H1 (cell line): ENCODE measurements around the gene SMG7. TPM values are rescaled to one million over a fixed set of nuclear protein-coding genes. Genes with fewer than 3 reads are reported as not detected.

Experiments used
- CTCF ChIA-PET: fragments of 300-600 bp; sonication (Branson Sonifier 250); formaldehyde crosslinking; loops from one replicate; lab custom pipeline; 2021; ENCODE audit not compliant: partially characterized antibody; lab: Charles Lee
- POLR2A ChIA-PET: fragments of 300-600 bp; sonication (Branson Sonifier 250); formaldehyde crosslinking; loops from one replicate; lab custom pipeline; 2021; ENCODE audit warnings: inconsistent platforms; ENCODE audit not compliant: partially characterized antibody; lab: Charles Lee
- DNase-seq, 2 experiments: peaks; one replicate each; pipeline versions ENCODE4 v3.0.0 to v3.0.0-alpha.2; 2010 to 2022; ENCODE audit warnings: low spot score in 2 of 2, low read depth in 1 of 2, mixed read lengths in 1 of 2
- FAIRE-seq: peaks from 2 replicates; lab custom pipeline; 2011; peaks lifted over from hg19 to GRCh38; lab: Jason Lieb, UNC
- H2AFZ ChIP-seq: 2 replicates; pipeline ENCODE4 v1.8.1; 2012; ENCODE audit warnings: low read length, inconsistent platforms
- H2AK5ac ChIP-seq: 2 replicates; pipeline ENCODE4 v1.6.1; 2013; ENCODE audit warnings: low read depth, low read length
- H2BK120ac ChIP-seq: replicated peaks from 2 replicates; pipeline ENCODE3; 2013; ENCODE audit warnings: low read depth, low read length, inconsistent platforms
- H2BK12ac ChIP-seq: 2 replicates; pipeline ENCODE4 v1.6.1; 2013; ENCODE audit warnings: low read depth, low read length
- H2BK15ac ChIP-seq: 2 replicates; pipeline ENCODE4 v1.6.1; 2013; ENCODE audit warnings: low read length
- H2BK20ac ChIP-seq: 2 replicates; pipeline ENCODE4 v1.6.1; 2013; ENCODE audit warnings: low read length
- H2BK5ac ChIP-seq: 2 replicates; pipeline ENCODE4 v1.6.1; 2013; ENCODE audit warnings: low read depth, low read length
- H3K14ac ChIP-seq: 2 replicates; pipeline ENCODE4 v1.6.1; 2013; ENCODE audit warnings: inconsistent platforms; ENCODE audit not compliant: insufficient read length
- H3K18ac ChIP-seq: 2 replicates; pipeline ENCODE4 v1.6.1; 2013; ENCODE audit warnings: low read length; ENCODE audit errors: extremely low read depth
- H3K23ac ChIP-seq: 2 replicates; pipeline ENCODE4 v1.6.1; 2013; ENCODE audit warnings: inconsistent platforms; ENCODE audit not compliant: insufficient read length
- H3K23me2 ChIP-seq: 2 replicates; pipeline ENCODE4 v1.6.1; 2013; ENCODE audit warnings: low read depth, low read length
- H3K27ac ChIP-seq: 2 replicates; pipeline ENCODE4 v1.6.1; 2011; ENCODE audit warnings: low read depth, low read length, inconsistent platforms
- H3K27me3 ChIP-seq, 4 experiments: replicated peaks in 1 of 4; 1 replicate in 1 of 4; 2 replicates in 3 of 4; pipeline versions ENCODE4 v1.6.1 to v1.8.1; 2011 to 2013; ENCODE audit warnings: low read length in 3 of 4, mild to moderate bottlenecking in 3 of 4, inconsistent platforms in 2 of 4, mixed read lengths in 2 of 4, moderate library complexity in 1 of 4; ENCODE audit not compliant: control insufficient read depth in 3 of 4, insufficient read depth in 3 of 4; ENCODE audit errors: extremely low read depth in 1 of 4
- H3K36me3 ChIP-seq, 4 experiments: 2 replicates each; pipeline versions ENCODE4 v1.6.1 to v1.8.1; 2011 to 2013; ENCODE audit warnings: mild to moderate bottlenecking in 4 of 4, low read length in 3 of 4, moderate library complexity in 2 of 4, control low read depth in 1 of 4, inconsistent platforms in 1 of 4; ENCODE audit not compliant: insufficient read depth in 4 of 4, control insufficient read depth in 2 of 4
- H3K4ac ChIP-seq: replicated peaks from 2 replicates; pipeline ENCODE3; 2013; ENCODE audit warnings: low read length, low read depth, mixed read lengths, inconsistent platforms; ENCODE audit not compliant: insufficient read length
- H3K4me1 ChIP-seq, 4 experiments: replicated peaks in 1 of 4; 1 replicate in 1 of 4; 2 replicates in 3 of 4; pipeline versions ENCODE4 v1.6.1 to v1.8.1; 2011 to 2013; ENCODE audit warnings: low read length in 3 of 4, inconsistent platforms in 2 of 4, mixed read lengths in 1 of 4; ENCODE audit not compliant: insufficient read depth in 4 of 4, control insufficient read depth in 3 of 4
- H3K4me2 ChIP-seq, 2 experiments: 2 replicates each; pipeline versions ENCODE4 v1.6.1 to v1.8.1; 2011 to 2013; ENCODE audit warnings: low read depth in 2 of 2, low read length in 2 of 2, control low read depth in 1 of 2, inconsistent platforms in 1 of 2, mild to moderate bottlenecking in 1 of 2; ENCODE audit not compliant: insufficient read depth in 1 of 2
- H3K4me3 ChIP-seq, 4 experiments: fragments of 200-600, 300-600 bp in 1 of 4; sonication (generic), shearing (Covaris generic), sonication (Bioruptor Twin) in 1 of 4; 2 replicates each; pipeline versions ENCODE4 v1.5.1 to v1.8.1; 2011 to 2016; ENCODE audit warnings: low read length in 4 of 4, low read depth in 3 of 4, control low read depth in 2 of 4, inconsistent platforms in 2 of 4, mild to moderate bottlenecking in 2 of 4, mixed read lengths in 1 of 4, moderate library complexity in 1 of 4; ENCODE audit not compliant: insufficient read depth in 2 of 4; ENCODE audit errors: extremely low read depth in 1 of 4
- H3K56ac ChIP-seq: replicated peaks from 2 replicates; pipeline ENCODE3; 2013; ENCODE audit warnings: low read depth, mild to moderate bottlenecking, mixed read lengths, low read length, inconsistent platforms; ENCODE audit not compliant: insufficient read length
- H3K79me1 ChIP-seq: 2 replicates; pipeline ENCODE4 v1.6.1; 2013; ENCODE audit warnings: low read depth, low read length, control low read depth
- H3K79me2 ChIP-seq, 2 experiments: 2 replicates each; pipeline versions ENCODE4 v1.6.1 to v1.8.1; 2012 to 2013; ENCODE audit warnings: low read length in 2 of 2, mild to moderate bottlenecking in 2 of 2, inconsistent platforms in 1 of 2; ENCODE audit not compliant: insufficient read depth in 2 of 2, control insufficient read depth in 1 of 2
- H3K9ac ChIP-seq, 4 experiments: replicated peaks in 1 of 4; 1 replicate in 1 of 4; 2 replicates in 3 of 4; pipeline versions ENCODE4 v1.6.1 to v1.8.1; 2011 to 2013; ENCODE audit warnings: low read depth in 3 of 4, low read length in 3 of 4, control low read depth in 2 of 4, mild to moderate bottlenecking in 2 of 4, moderate library complexity in 2 of 4, inconsistent platforms in 1 of 4; ENCODE audit errors: extremely low read depth in 1 of 4
- H3K9me3 ChIP-seq, 2 experiments: 2 replicates each; pipeline versions ENCODE4 v1.6.1 to v1.8.1; 2012 to 2013; ENCODE audit warnings: mild to moderate bottlenecking in 2 of 2, moderate library complexity in 2 of 2, control low read depth in 1 of 2, inconsistent platforms in 1 of 2, low read depth in 1 of 2, low read length in 1 of 2, mixed read lengths in 1 of 2; ENCODE audit not compliant: insufficient read depth in 2 of 2
- H4K20me1 ChIP-seq, 2 experiments: replicated peaks in 1 of 2; 2 replicates each; pipeline versions ENCODE3 to v1.8.1; 2011 to 2013; ENCODE audit warnings: inconsistent platforms in 2 of 2, low read length in 2 of 2, mild to moderate bottlenecking in 1 of 2; ENCODE audit not compliant: insufficient read depth in 2 of 2, control insufficient read depth in 1 of 2
- H4K5ac ChIP-seq: 2 replicates; pipeline ENCODE4 v1.6.1; 2013; ENCODE audit warnings: low read length, low read depth, mixed read lengths, inconsistent platforms; ENCODE audit not compliant: insufficient read length
- H4K8ac ChIP-seq: 2 replicates; pipeline ENCODE4 v1.8.0; 2013; ENCODE audit warnings: mild to moderate bottlenecking, moderate library complexity, low read length, inconsistent platforms; ENCODE audit not compliant: insufficient read depth; ENCODE audit errors: extremely low read depth
- H4K91ac ChIP-seq: replicated peaks from 2 replicates; pipeline ENCODE3; 2013; ENCODE audit warnings: low read length, mixed read lengths, inconsistent platforms; ENCODE audit not compliant: insufficient read length
- ASH2L ChIP-seq: fragments of 200-600, 300-600 bp; sonication (generic); IDR thresholded peaks from one replicate; pipeline ENCODE4 v1.7.1; 2017; ENCODE audit warnings: low read length
- BCL11A ChIP-seq, 2 experiments: IDR thresholded peaks; one replicate each; pipeline ENCODE4 v1.6.1; 2011; ENCODE audit warnings: low read depth in 2 of 2, low read length in 2 of 2, mild to moderate bottlenecking in 2 of 2
- PHF8 ChIP-seq: fragments of 200-600 bp; sonication (generic); conservative IDR thresholded peaks from 2 replicates; pipeline ENCODE4 v1.7.1; 2012; ENCODE audit warnings: low read depth, mild to moderate bottlenecking, inconsistent platforms, low read length, moderate library complexity
- RXRA ChIP-seq: IDR thresholded peaks from 2 replicates; pipeline ENCODE4 v1.6.1; 2011; ENCODE audit warnings: low read depth, mild to moderate bottlenecking, low read length, moderate library complexity; ENCODE audit not compliant: insufficient read depth
- TAF1 ChIP-seq: IDR thresholded peaks from 2 replicates; pipeline ENCODE4 v1.6.1; 2011; ENCODE audit warnings: mild to moderate bottlenecking, low read depth, low read length
- WGBS, 2 experiments: shearing (Covaris generic) in 1 of 2; methylation state at CpG; one replicate each; pipeline versions ENCODE4 v1.1.6 to v1.1.7; 2013 to 2015; ENCODE audit warnings: low lambda C conversion rate in 2 of 2, mixed read lengths in 2 of 2, inconsistent platforms in 1 of 2, low coverage in 1 of 2, missing lambda C conversion rate in 1 of 2; ENCODE audit not compliant: insufficient replicate concordance in 2 of 2, insufficient coverage in 1 of 2, insufficient read length in 1 of 2; ENCODE audit errors: extremely low coverage in 1 of 2, missing lambda C conversion rate in 1 of 2; 5-methylcytosine and 5-hydroxymethylcytosine counted together
- polyA plus RNA-seq, 7 experiments: library from polyadenylated mRNA; depleted of rRNA in 3 of 7; stranded (reverse) in 5 of 7; unstranded in 2 of 7; fragments of >200 nt in 5 of 7; fragments of 200-250 nt in 2 of 7; gene quantifications; 1 replicate in 5 of 7; 2 replicates in 1 of 7; 4 replicates in 1 of 7; pipeline versions ENCODE4 v1.2.1 to v1.2.3, GENCODE V29; 2011 to 2013; ENCODE audit warnings: missing spikeins in 2 of 7, mixed read lengths in 2 of 7
- total RNA-seq: library from RNA; stranded (reverse); fragmentation: NEBNext Ultra II Directional; extraction: Animal tissue kit (Norgen Biotek cat#: 25700); gene quantifications from 2 replicates; pipeline ENCODE4 v1.2.1, GENCODE V29; 2021

Gene SMG7
- total and polyA plus RNA-seq, 2 of the 8 experiments (the other 6 are each of a cell fraction or from before 2014, with no cell fraction given), result 39.3 to 65.6 TPM

DNA sequence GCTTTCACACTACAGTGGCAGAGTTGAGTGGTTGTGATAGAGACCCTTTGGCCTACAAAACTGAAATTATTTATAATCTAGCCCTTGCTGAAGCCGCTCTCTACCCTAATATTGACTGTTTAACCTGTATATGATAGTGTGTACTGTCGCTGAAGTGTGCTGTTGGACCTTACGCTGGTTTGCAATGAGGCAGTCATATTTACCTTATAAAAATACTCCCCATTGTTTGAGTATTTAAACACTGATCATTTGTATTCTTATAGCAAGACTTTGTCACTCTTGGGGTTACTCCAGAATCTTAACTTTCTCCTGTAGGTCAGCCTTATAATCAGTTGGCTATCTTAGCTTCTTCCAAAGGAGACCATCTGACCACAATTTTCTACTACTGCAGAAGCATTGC lies 56.3 kb downstream of the SMG7 start:
- Histone ChIP-seq H2BK5ac (no peak overlapping the region), H4K5ac (no peak overlapping the region), H3K79me1 (no peaks in the 10 kb centered on the region), H3K36me3 (peaks cover 3 to 47% (median 26%) of the 10 kb centered on the region in 4 experiments; a peak in 6 of 8 replicates), H3K4me2 (no peak overlapping the region), H2AFZ (no peak overlapping the region), H3K79me2 (no peaks in the 10 kb centered on the region), H3K4me1 (no peaks in the 10 kb centered on the region), H3K4me3 (no peak overlapping the region), H3K56ac (no peak overlapping the region), H2BK12ac (no peak overlapping the region), H2BK120ac (no peak overlapping the region), H3K27ac (no peak overlapping the region), H2BK20ac (no peak overlapping the region), H2AK5ac (no peak overlapping the region), H3K9me3 (no peaks in the 10 kb centered on the region), H3K18ac (no peak overlapping the region), H4K20me1 (no peaks in the 10 kb centered on the region), H3K9ac (no peak overlapping the region), H3K23me2 (no peaks in the 10 kb centered on the region), H3K4ac (no peak overlapping the region), H4K8ac (no peak overlapping the region), H3K27me3 (no peaks in the 10 kb centered on the region), H3K23ac (no peak overlapping the region), H2BK15ac (no peak overlapping the region), H4K91ac (no peak overlapping the region), H3K14ac (no peak overlapping the region)
- DNase-seq (no peak), FAIRE-seq (no peak)
- CTCF ChIA-PET, result no interaction called here
- WGBS, 2 experiments, result 96% methylated on average over 3 of the region's 3 CpGs; no CpG with 5 or more reads in 1 of the 2 experiments
- POLR2A ChIA-PET, result no interaction called here
- TF ChIP-seq BCL11A (IDR thresholded peaks at IDR 0.05; ENCODE audit: low read depth in 2 of 2, low read length in 2 of 2) (no peak), RXRA (no peak), TAF1 (no peak), PHF8 (no peak), ASH2L (no peak)
